B cell (primary cell): ENCODE results near the gene OCSTAMP. TPM values are rescaled to one million over a fixed set of nuclear protein-coding genes. Genes with fewer than 3 reads are reported as not detected.

Experiments
- ATAC-seq: fragments of 200-7000 bp; cut with Tn5 transposase; one replicate; pipeline ENCODE4 v1.10.0; 2021; ENCODE audit warnings: low read depth, mild to moderate bottlenecking, moderate number of reproducible peaks, moderate library complexity
- CTCF ChIA-PET: fragments of 350-600 bp; sonication (Branson Sonifier 250); formaldehyde crosslinking; loops from one replicate; lab custom pipeline; 2021; ENCODE audit warnings: antibody characterized with exemption, inconsistent platforms; lab: Charles Lee
- POLR2A ChIA-PET: fragments of 350-600 bp; sonication (Branson Sonifier 250); formaldehyde crosslinking; loops from one replicate; lab custom pipeline; 2021; ENCODE audit warnings: antibody characterized with exemption; lab: Charles Lee
- DNase-seq: peaks from one replicate; pipeline ENCODE4 v3.0.0; 2013
- H2AFZ ChIP-seq: 2 replicates; pipeline ENCODE4 v1.6.1; 2012; ENCODE audit warnings: mild to moderate bottlenecking, low read depth, low read length; ENCODE audit not compliant: insufficient read depth, poor library complexity, severe bottlenecking
- H3K27ac ChIP-seq, 2 donors: 1 replicate in 1 of 2; 2 replicates in 1 of 2; pipeline ENCODE4 v1.5.1; 2012 to 2013; ENCODE audit warnings: low read length in 2 of 2, mild to moderate bottlenecking in 2 of 2, moderate library complexity in 1 of 2
- H3K27me3 ChIP-seq, 4 experiments: fragments of 200-600 bp in 1 of 4; sonication (generic) in 1 of 4; replicated peaks in 1 of 4; 1 replicate in 2 of 4; 2 replicates in 2 of 4; pipeline versions ENCODE4 v1.6.1 to v1.7.0; 2013 to 2016; ENCODE audit warnings: low read length in 3 of 4, mild to moderate bottlenecking in 2 of 4, mixed read lengths in 1 of 4, moderate library complexity in 1 of 4; ENCODE audit not compliant: insufficient read depth in 4 of 4, control insufficient read depth in 3 of 4; ENCODE audit errors: control extremely low read depth in 1 of 4
- H3K36me3 ChIP-seq, 2 experiments: replicated peaks in 1 of 2; 1 replicate in 1 of 2; 2 replicates in 1 of 2; pipeline versions ENCODE4 v1.6.1 to v1.7.1; 2013; ENCODE audit warnings: low read length in 1 of 2; ENCODE audit not compliant: insufficient read depth in 2 of 2, control insufficient read depth in 1 of 2; ENCODE audit errors: control extremely low read depth in 1 of 2, extremely low read depth in 1 of 2
- H3K4me1 ChIP-seq, 2 donors: fragments of 200-600 bp in 1 of 2; sonication (generic) in 1 of 2; 1 replicate in 1 of 2; 2 replicates in 1 of 2; pipeline versions ENCODE4 v1.5.1 to v1.6.1; 2013 to 2017; ENCODE audit warnings: low read length in 2 of 2; ENCODE audit not compliant: control insufficient read depth in 2 of 2, insufficient read depth in 2 of 2
- H3K4me2 ChIP-seq: replicated peaks from 2 replicates; pipeline ENCODE3; 2012; ENCODE audit warnings: mild to moderate bottlenecking, low read depth, low read length; ENCODE audit not compliant: poor library complexity, severe bottlenecking
- H3K4me3 ChIP-seq, 5 experiments: fragments of 200-600 bp in 1 of 5; sonication (generic) in 1 of 5; 1 replicate in 3 of 5; 2 replicates in 2 of 5; pipeline versions ENCODE4 v1.5.1 to v1.7.0; 2011 to 2016; ENCODE audit warnings: low read length in 4 of 5, mild to moderate bottlenecking in 4 of 5, low read depth in 2 of 5, control low read depth in 1 of 5, moderate library complexity in 1 of 5; ENCODE audit not compliant: insufficient read depth in 1 of 5; ENCODE audit errors: control extremely low read depth in 1 of 5, extremely low read depth in 1 of 5
- H3K79me2 ChIP-seq: fragments of 200-600 bp; sonication (generic); one replicate; pipeline ENCODE4 v1.6.0; 2016; ENCODE audit warnings: low read length; ENCODE audit not compliant: control insufficient read depth, insufficient read depth
- H3K9ac ChIP-seq: fragments of 200-600 bp; sonication (generic); 2 replicates; pipeline ENCODE4 v1.6.1; 2017; ENCODE audit warnings: mild to moderate bottlenecking, low read length, moderate library complexity
- H3K9me3 ChIP-seq, 3 donors: one replicate each; pipeline versions ENCODE4 v1.6.1 to v1.7.1; 2013; ENCODE audit warnings: low read length in 2 of 3; ENCODE audit not compliant: control insufficient read depth in 2 of 3, insufficient read depth in 1 of 3; ENCODE audit errors: control extremely low read depth in 1 of 3
- H4K20me1 ChIP-seq: 2 replicates; pipeline ENCODE4 v1.6.0; 2012; ENCODE audit warnings: mild to moderate bottlenecking, low read length; ENCODE audit not compliant: insufficient read depth, control insufficient read depth, poor library complexity, severe bottlenecking
- H3K27ac Mint-ChIP-seq: one replicate; pipeline ENCODE4 v1.8.0; 2021; ENCODE audit warnings: mixed read lengths
- H3K27me3 Mint-ChIP-seq: one replicate; pipeline ENCODE4 v1.8.0; 2021; ENCODE audit warnings: mixed read lengths
- H3K4me1 Mint-ChIP-seq: one replicate; pipeline ENCODE4 v1.8.0; 2021; ENCODE audit warnings: mixed read lengths
- H3K4me3 Mint-ChIP-seq: one replicate; pipeline ENCODE4 v1.8.0; 2021; ENCODE audit warnings: mixed read lengths
- H3K9me3 Mint-ChIP-seq: one replicate; pipeline ENCODE4 v1.8.0; 2022; ENCODE audit warnings: mixed read lengths; ENCODE audit not compliant: insufficient read depth
- CTCF ChIP-seq: fragments of 200-600 bp; IDR thresholded peaks from one replicate; pipeline ENCODE4 v1.8.0; 2022; ENCODE audit warnings: antibody characterized with exemption, mild to moderate bottlenecking
- EZH2 ChIP-seq: IDR thresholded peaks from 2 replicates; pipeline ENCODE4 v1.6.1; 2012; ENCODE audit warnings: borderline replicate concordance, low read depth, mild to moderate bottlenecking, moderate library complexity, low read length; ENCODE audit not compliant: insufficient read depth, poor library complexity, severe bottlenecking
- WGBS: methylation state at CpG from one replicate; pipeline ENCODE4 v1.1.5; 2013; ENCODE audit warnings: missing lambda C conversion rate; ENCODE audit not compliant: insufficient coverage; 5-methylcytosine and 5-hydroxymethylcytosine counted together
- intact Hi-C: fragments of 100-400 bp; cut with micrococcal nuclease; formaldehyde crosslinking; loops from one replicate; pipeline ENCODE4 v1.10.0; 2022
- polyA plus RNA-seq: library from polyadenylated mRNA; depleted of rRNA; stranded (reverse); fragments of >200 nt; gene quantifications from 2 replicates; pipeline ENCODE4 v1.2.3, GENCODE V29; 2012
- total RNA-seq, 2 donors: library from RNA; stranded (reverse); fragments of 120-200 nt in 1 of 2; gene quantifications; 1 replicate in 1 of 2; 2 replicates in 1 of 2; pipeline versions ENCODE4 v1.2.3 to v1.2.4, GENCODE V29; 2013 to 2022

Gene OCSTAMP
- total and polyA plus RNA-seq, 2 donors (not counting 1 experiment from before 2014, with no cell fraction given), result not detected

GRCh38 chr20:46501961-46502360, 48.5 kb downstream of the OCSTAMP start:
- H3K4me3 ChIP-seq, result no peak overlapping the region
- Mint-ChIP-seq H3K27me3 (peaks cover 33% of the 10 kb centered on the region), H3K9me3 (peaks cover 16% of the 10 kb centered on the region), H3K4me1 (no peaks in the 10 kb centered on the region), H3K4me3 (no peak overlapping the region), H3K27ac (no peak overlapping the region)
- ATAC-seq (no peak), DNase-seq (no peak)
- H3K79me2 ChIP-seq, result no peaks in the 10 kb centered on the region
- no peaks in the 10 kb centered on the region for H4K20me1 ChIP-seq
- peaks cover 0 to 38% (median 1%) of the 10 kb centered on the region in 3 donors for H3K9me3 ChIP-seq
- H3K36me3 ChIP-seq, result no peaks in the 10 kb centered on the region
- H3K4me1 ChIP-seq, result no peaks in the 10 kb centered on the region
- TF ChIP-seq EZH2 (no peak), CTCF (no peak)
- ChIA-PET POLR2A (no interaction called here), CTCF (no interaction called here)
- WGBS, result 89% methylated on average over 3 of the region's 6 CpGs
- no peak overlapping the region for H2AFZ ChIP-seq
- no peak overlapping the region for H3K9ac ChIP-seq
- H3K4me2 ChIP-seq, result no peak overlapping the region
- no peak overlapping the region for H3K27ac ChIP-seq
- peaks cover 0 to 7% (median 0%) of the 10 kb centered on the region in 4 experiments for H3K27me3 ChIP-seq
- intact Hi-C loops, result no loop called here

GRCh38 chr20:46501337-46501942, 49.0 kb downstream of the OCSTAMP start:
- ATAC-seq, result no peak
- H3K4me1 ChIP-seq, result no peaks in the 10 kb centered on the region
- no peaks in the 10 kb centered on the region for H3K36me3 ChIP-seq
- no CpG with 5 or more reads among the region's 5 CpGs for WGBS
- CTCF ChIA-PET, result no interaction called here
- no peak overlapping the region for H3K4me3 ChIP-seq
- H3K79me2 ChIP-seq, result no peaks in the 10 kb centered on the region
- no peak for DNase-seq
- H3K4me2 ChIP-seq, result no peak overlapping the region
- H3K9me3 ChIP-seq, result peaks cover 0 to 38% (median 1%) of the 10 kb centered on the region in 3 donors
- POLR2A ChIA-PET, result no interaction called here
- H2AFZ ChIP-seq, result no peak overlapping the region
- no peak for TF ChIP-seq EZH2
- no peak for TF ChIP-seq CTCF
- H3K9ac ChIP-seq, result no peak overlapping the region
- Mint-ChIP-seq H3K27ac (no peak overlapping the region), H3K9me3 (peaks cover 16% of the 10 kb centered on the region), H3K27me3 (peaks cover 37% of the 10 kb centered on the region), H3K4me3 (no peak overlapping the region), H3K4me1 (no peaks in the 10 kb centered on the region)
- no peak overlapping the region for H3K27ac ChIP-seq
- peaks cover 0 to 7% (median 0%) of the 10 kb centered on the region in 4 experiments for H3K27me3 ChIP-seq
- intact Hi-C loops, result no loop called here
- H4K20me1 ChIP-seq, result no peaks in the 10 kb centered on the region
